HG03097 (cell line): ENCODE results near the gene HYDIN.
"Not testable (repeated sequence)": the region's sequence is repeated elsewhere in the genome, so short reads cannot be mapped to it uniquely, and the experiment has no call there.

Experiments
- ATAC-seq: cut with Tn5 transposase; IDR thresholded peaks from one replicate; pipeline ENCODE4 v1.9.1; 2021; ENCODE audit not compliant: unreplicated experiment, low FRiP score

The HYDIN gene

GRCh38 chr16:70884652-70885051 lies 345.9 kb downstream of the HYDIN start:
- ATAC-seq = not testable (repeated sequence)

- not testable (repeated sequence) for ATAC-seq
Measured at GRCh38 chr16:70882311-70882710, 348.2 kb downstream of the HYDIN start.

GRCh38 chr16:70877895-70878294 lies 352.6 kb downstream of the HYDIN start:
- ATAC-seq = not testable (repeated sequence)

- ATAC-seq = not testable (repeated sequence)
Measured at GRCh38 chr16:70876442-70876841, 354.1 kb downstream of the HYDIN start.

- not testable (repeated sequence) for ATAC-seq
Measured at GRCh38 chr16:70864698-70865097, 365.8 kb downstream of the HYDIN start.

DNA sequence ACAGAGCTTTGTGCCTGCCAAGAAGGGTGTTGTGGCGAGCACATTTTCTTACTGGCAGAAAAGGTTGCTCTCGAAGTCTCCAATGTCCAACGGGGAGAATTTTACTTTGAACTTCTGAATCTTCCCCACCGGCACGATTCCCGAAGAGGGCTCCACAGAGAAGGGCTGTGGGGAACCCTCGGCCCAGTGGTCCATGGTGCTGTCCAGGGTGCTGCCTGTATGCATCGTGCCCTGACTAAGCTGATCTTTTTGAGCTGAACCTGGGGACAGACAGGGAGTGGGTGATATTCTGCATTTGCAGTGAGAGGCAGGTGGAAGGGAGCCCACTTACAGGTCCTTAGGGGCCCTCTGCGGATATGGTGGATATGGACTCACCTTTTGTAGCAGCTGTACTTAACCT lies 368.5 kb downstream of the HYDIN start:
- ATAC-seq = not testable (repeated sequence)

DNA sequence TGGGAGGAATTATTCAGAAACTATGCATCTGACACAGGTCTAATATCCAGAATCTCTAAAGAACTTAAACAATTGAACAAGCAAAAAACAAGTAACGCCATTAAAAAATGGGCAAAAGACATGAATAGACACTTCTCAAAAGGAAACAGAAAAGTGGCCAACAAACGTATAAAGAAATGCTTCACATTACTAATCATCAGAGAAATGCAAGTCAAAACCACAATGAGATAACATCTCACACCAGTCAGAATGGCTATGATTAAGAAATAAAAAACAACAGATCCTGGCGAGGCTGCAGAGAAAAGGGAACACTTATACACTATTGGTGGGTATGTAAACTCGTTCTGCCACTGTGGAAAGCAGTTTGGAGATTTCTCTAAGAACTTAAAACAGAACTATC lies 379.2 kb downstream of the HYDIN start:
- ATAC-seq = not testable (repeated sequence)

GRCh38 chr16:70823498-70824118 lies 406.9 kb downstream of the HYDIN start:
- ATAC-seq = not testable (repeated sequence)

DNA sequence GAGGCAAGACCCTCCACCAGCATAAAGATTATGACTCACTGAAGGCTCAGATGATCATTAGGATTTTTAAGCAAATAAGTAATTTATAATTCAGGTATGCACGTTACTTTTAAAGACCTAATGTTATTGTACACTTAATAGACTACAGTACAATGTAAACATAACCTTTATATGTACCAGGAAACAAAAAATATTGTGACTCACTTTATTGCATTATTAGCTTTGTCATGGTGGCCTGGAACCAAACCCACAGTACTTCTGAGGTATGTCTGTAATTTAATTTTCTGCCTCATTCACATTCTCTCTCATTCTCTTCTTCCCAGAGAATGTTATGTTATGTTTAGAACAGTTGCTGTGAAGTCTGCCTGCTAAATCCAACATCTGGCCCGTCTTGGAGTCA lies 407.8 kb downstream of the HYDIN start:
- not testable (repeated sequence) for ATAC-seq

GRCh38 chr16:70818088-70818487 lies 412.4 kb downstream of the HYDIN start:
- not testable (repeated sequence) for ATAC-seq

DNA sequence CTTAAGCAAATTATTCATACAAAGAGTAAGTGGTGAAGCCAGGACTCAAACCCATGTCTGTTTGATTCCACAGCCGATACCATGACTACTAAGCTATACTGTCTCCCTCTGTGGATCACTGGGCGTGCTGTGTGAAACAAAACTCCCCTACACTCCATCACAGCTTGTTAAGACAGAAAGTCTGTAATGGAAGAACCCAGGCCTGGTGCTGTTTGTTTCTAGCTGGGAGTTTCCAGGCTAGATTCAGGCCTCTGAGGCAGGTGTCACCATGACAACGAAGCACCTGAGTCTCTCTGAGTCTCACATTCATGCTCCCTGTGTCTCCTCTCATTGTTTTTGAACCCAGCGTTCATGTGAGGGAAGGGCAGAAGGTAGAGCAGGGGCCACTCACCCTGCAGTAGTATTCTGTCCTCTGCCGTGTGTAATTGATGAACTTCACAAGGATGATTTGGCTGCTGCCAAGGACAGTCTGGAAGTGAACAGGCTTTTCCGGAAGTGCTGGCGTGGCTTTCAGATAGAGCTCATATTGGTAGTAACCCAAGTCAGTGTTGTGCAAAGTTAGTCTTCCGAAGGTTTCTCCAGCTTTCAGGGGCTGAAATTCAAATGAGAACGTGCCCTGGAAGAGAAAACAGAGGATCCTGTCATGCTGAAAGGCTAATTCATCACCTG lies 421.0 kb downstream of the HYDIN start:
- ATAC-seq = no peak

DNA sequence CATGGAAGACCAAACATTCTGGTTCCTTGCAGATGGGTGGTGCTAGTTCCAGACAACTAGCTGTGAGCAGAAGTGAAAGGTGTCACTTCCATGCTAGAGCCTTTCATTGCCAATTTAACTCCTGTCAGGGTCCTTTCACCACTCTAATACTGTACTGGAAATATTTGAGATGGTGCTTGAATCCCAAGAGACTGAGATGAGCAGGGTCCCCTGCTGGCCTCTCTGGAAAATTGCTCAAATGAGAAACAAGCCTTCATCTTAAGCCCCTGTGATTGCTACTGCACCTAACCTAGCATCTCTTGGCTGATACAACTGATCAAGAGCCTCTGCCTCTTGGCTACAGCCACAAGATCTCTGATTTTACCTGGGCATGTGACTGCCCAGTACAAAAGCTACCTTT lies 422.2 kb downstream of the HYDIN start:
- ATAC-seq = no peak

DNA sequence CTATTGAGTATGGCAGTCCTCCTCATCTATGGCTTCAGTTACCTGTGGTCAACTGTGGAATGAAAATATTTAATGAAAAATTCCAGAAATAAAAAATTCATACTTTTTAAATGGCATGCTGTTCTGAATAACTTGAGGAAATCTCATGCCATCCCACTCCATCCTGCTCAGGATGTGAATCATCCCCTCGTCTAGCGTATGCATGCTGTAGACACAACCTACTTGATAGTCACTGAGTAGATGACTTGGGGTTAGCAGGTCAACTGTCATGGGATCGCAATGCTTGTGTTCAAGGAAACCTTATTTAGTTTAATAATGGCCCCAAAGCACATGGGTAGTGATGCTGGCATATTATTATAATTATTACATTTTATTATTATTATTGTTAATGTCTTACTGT lies 424.7 kb downstream of the HYDIN start:
- ATAC-seq = no peak

DNA sequence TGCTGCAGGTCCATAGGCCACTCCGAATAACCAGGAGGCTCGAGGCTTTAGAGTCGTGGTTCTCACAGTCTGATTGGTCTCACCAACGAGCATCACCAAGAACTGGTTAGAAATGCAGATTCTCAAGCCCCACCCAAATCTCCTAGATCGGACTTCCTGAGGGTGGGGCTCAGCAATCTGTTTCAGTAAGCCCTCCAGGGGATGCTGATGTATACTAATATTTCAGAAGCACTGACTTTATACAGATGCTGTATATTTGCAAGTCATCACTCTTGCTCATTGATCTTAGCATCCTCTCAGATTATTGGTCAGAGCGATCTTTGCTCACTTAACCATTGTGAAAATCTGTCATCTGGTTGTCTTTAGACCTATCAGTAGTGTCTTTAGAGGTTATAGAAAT lies 425.1 kb downstream of the HYDIN start:
- ATAC-seq = no peak

DNA sequence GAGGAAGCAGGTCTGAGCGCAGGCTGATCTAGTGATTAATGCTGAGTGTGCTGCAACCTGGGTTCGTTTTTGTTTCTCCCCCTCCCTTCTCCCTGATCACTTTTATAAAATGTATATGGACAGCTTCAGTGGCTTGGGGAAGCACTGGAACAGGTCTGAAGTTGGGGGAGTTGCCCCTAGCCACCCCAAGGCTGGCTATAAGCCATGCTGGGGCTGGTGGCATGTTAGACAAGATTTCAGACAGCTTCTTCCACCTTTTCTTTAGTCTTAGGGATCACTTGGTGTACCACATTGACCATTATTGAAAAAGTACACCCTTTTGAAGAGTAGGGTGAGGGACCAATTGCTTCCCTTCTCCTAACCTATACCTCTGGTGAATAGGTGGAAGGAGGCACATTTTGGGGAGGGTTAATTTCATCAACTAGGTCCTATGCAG lies 425.8 kb downstream of the HYDIN start:
- ATAC-seq = no peak

DNA sequence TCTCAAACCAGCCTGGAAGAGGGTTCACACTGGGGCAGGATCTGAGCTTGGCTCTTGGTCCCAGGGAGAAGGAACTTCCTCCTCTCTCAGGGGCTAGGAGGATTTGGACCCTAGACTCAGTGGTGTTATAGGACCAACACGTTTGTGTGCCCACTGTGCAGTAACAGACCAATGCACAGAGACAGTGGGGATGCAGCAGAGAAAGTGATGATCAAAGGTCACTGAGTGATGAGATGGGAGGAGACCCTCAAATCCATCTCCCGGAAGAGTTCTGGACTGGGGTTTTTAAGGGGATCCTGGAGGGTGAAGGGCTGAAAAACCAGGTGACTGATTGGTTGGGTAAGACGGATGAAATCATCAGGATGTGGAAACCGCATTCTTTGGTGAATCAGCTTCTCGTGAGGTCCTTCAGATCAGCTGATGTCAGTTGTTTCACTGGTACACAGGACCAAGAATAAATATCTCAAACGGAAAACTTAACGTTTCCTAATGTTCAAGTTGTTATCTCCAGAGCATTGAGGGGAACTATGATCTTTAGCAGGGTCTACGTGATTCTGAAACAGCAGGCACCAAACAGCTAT lies 426.3 kb downstream of the HYDIN start:
- ATAC-seq = no peak

DNA sequence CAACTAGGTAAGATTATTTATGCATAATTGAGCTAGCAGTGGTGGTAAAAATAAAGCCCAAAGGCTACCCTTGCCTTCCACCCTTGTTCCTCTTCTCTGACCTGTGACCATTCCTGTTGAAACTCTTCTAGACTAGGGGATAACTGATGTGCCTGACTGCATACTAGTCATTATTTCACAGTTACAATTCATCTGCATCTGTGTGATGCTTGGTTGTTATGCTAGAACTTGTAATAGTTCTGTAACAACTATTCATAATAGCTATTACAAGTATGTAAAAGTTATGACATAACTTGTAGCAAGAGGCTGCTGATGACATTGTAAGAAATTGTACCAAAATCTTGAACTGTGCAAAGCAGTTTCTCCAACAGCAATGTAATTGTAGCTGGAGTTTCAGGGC lies 427.2 kb downstream of the HYDIN start:
- no peak for ATAC-seq

DNA sequence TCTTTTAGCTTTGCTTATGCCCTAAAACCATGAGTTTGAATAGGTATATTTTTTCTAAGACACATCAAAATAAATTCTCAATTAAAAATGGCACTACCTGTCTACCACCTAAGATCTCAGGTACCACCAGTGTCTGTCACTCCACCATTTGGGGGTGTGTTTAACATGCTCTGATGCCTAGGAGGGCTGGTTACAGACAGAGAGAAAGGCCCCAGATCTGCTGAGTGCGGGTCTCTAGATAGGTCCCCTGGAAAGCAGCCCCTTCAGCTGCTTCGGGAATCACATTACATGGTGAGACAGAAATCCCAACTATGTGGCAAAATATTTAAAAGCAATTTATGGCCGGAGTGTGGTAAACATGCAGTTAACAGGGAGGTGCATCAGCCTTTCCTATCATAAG lies 428.9 kb downstream of the HYDIN start:
- ATAC-seq = no peak

GRCh38 chr16:70800781-70801480 lies 429.6 kb downstream of the HYDIN start, which contains the start of gene VAC14:
VAC14 (minus strand) TSS chr16:70801158; CDS start chr16:70800900, 258 bp downstream.
- ATAC-seq = peak; percentile 92

- ATAC-seq = no peak
Measured at GRCh38 chr16:70800311-70800710, 430.2 kb downstream of the HYDIN start.

DNA sequence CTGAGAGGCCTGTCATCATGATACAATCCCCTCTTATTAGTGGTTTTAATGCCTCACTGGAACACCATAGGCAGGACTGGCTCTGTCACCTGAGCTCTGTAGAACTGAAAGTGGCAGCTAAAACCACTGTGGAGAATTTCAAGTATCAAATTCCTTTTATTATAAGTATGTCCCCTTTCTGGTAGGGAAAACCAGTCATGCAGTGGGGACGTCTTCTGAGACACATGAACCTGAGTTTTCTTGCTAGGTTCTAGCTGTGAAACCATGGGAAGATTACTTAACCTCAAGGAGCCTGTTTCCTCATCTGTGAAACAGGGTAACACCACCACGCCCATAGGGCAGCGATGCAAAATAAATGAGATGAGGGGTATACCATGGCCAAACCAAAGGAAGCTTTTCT lies 434.2 kb downstream of the HYDIN start:
- no peak for ATAC-seq
